ENCODE results near the gene MPP3.

The MPP3 gene

DNA sequence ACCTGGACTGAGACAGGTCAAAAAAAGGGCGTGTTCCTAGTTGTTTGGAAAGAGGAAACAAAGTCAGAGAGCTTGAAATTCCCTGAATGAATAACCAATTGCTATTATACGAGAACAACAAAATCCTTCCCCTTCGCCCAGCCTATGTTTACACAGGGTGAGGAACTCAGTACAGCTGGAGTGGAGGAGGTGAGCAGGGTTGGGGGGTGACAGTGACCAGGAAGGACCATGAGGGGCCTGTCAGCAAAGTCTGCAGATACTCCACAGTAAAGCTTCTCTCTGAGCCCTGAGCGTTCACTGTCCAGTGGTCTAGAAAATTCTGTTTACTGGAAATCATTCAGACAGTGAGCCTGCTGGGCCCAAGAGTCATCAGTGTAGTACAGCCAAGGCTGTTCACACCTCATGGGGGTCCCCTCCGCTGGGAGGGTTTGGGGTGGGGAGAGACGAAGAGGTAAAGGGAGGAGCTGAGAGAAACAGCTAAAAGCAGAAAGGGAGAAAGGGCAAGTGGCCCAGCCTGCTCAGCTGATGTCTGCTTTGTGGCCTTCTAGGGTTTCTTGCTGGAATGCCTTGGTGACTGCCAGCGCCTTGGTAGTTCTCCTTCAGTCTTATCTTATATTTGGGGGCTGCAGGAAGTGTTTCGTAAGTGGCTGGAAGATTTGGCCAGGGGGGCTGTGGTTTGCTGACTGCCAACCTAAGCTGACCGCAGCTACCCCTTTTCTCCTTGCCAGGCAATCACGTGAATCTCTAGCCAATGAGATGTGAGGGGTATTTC is 59.9 kb downstream of the MPP3 start:
- no peak for DNase-seq (ENCODE audit: low read depth, low spot score)

DNA sequence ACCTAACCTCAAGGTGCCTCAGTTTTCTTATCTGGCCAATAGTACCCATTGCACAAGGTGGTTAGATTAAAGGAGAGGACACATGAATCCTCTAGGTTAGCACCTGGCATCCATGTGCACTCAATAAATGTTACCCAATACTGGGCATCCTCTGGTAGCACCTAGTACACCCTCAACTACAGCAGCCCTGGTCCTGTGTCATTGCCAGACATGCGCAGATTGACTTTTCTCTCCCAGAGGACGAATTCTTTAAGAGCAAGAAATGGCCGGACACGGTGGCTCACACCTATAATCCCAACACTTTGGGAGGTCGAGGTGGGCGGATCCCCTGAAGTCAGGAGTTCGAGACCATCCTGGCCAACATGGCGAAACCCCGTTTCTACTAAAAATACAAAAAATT is 61.5 kb downstream of the MPP3 start:
- DNase-seq (ENCODE audit: low read depth, low spot score): no peak

DNA sequence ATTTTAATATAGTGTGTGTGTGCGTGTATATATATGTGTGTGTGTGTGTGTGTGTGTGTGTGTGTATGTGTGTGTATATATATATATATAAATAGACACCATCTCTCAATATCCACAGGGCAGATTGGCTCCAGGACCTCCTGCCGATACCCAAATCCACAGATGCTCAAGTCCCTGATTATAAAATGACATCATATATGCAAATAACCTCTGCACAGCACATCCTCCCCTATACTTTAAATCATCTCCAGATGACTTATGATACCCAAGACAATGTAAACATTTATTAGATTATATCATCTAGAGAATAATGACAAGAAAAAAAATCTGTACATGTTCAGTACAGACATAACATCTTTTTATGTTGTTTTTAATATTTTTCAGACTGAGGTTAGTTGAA is 62.0 kb downstream of the MPP3 start:
- DNase-seq (ENCODE audit: low read depth, low spot score): no peak

DNA sequence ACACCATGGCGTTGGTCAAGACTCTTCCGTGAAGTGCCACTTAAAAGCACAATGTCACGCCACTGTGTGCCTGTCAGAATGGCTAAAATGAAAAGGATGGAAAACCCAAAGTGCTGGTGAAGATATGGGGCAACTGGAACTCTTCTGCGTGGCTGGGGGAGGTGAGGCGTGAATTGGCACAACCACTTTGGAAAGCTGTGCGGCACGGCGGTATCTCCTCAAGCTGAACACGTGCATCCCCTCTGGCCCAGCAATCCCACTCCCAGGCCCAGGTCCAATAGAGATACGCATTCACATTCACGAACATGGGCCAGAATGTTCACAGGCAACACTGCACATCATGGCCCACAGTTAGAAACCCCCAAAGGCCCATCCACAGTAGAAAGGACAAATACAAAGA is 63.1 kb downstream of the MPP3 start:
- DNase-seq (ENCODE audit: low read depth, low spot score): no peak

DNA sequence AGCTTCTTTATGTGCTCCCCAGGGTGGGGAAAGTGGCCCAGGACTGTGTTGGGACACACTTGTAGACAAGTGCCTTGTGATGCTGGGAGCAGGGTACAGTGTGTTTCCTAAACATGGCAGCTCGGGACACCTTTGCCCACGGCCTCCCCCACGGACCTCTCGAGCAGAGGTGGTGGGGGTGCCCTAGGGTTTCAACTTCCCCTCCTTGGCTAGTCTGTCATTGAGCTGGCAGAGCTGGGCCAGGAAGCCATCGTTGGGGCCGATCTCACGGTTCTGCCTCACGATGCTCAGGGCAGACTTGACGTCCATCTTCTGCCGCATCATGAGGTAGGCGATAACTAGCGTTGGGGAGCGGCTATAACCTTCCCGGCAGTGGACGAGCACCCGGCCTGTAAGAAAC is 63.5 kb downstream of the MPP3 start:
- no peak for DNase-seq (ENCODE audit: low read depth, low spot score)

DNA sequence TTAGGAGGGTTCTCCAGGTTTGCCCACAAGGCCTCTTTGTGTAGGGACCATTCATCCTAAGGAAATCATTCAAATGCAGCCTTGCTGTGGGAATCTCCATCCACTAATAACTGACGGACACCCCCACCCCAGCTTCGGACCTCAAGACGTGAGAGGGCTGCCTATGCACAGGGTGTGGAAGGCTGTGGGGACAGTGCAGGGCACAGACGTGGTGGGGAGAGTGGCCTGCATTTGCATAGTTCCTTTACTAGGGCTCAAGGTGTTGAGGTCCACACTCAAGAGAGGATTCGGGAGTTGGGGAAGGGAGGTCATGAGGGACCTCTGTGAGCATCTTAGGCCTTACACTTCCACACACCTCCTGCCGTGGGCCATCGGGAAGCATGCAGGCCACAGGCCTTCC is 64.0 kb downstream of the MPP3 start:
- DNase-seq (ENCODE audit: low read depth, low spot score): no peak

DNA sequence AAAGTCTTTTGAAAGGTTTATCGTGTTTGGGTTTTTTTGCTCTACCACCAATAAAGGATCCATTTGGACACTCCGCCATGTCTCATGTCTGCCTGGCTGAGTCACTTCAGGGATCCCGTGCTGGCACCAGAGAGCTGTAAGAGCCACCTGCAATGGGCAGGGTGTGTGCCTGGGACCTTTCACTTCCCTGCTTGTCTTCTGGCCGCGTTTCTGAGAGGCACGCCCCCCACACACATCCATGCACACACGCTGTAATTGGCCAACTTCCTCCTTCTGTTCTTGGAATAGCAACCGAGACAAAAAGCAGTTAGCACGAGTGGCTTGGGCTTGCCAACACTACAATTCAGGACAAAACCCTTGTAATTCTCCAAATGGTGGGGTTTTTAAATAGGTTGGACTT is 64.6 kb downstream of the MPP3 start:
- no peak for DNase-seq (ENCODE audit: low read depth, low spot score)

DNA sequence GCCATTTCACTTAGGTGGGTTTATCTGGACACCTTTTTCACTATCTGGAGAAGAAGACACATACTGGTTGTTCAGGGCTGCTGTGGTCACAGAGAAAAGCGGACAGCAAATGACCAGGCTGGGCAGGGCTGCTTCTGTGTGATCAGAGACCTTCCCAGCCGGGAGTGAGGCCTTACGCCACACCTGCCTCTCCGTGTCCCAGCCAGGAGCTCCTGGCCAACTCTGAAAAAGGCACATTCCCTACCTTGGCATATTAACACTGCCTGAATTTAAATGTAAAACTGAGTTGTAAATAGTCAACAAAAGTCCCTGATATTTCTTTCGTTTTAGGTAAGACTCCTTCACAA is 65.3 kb downstream of the MPP3 start:
- no peak for DNase-seq (ENCODE audit: low read depth, low spot score)

DNA sequence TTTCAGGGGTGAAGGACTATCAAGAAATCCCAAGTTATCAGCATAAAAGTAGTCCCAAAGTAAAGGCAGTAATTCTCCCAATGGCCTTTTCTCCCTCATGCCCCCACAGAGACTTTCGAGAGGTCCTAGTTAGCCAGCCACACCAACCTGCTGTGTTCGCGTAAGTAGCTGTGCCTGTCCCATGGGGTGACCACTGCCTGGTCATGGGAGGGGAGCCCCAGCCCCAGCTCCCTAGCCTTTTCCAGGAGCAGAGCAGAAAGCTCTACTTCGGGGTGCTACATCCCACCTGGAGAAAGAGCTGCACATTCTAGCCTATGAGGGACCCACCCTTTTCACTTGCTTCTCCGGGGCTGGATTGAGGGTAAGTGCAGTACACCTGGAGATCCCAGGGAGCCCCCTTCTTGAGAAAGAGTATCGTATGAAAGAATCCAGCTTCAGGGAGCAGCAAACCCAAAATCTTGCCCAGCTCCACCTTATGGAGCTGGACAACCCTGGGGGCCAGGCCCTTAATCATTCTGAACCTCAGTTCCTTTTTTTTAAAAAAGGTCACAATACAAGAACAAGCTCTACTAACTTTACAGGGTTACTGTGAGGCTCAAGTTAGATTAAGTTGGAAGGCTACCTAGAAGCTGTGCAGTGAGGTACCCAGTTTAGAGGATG is 65.8 kb downstream of the MPP3 start:
- no peak for DNase-seq (ENCODE audit: low read depth, low spot score)

DNA sequence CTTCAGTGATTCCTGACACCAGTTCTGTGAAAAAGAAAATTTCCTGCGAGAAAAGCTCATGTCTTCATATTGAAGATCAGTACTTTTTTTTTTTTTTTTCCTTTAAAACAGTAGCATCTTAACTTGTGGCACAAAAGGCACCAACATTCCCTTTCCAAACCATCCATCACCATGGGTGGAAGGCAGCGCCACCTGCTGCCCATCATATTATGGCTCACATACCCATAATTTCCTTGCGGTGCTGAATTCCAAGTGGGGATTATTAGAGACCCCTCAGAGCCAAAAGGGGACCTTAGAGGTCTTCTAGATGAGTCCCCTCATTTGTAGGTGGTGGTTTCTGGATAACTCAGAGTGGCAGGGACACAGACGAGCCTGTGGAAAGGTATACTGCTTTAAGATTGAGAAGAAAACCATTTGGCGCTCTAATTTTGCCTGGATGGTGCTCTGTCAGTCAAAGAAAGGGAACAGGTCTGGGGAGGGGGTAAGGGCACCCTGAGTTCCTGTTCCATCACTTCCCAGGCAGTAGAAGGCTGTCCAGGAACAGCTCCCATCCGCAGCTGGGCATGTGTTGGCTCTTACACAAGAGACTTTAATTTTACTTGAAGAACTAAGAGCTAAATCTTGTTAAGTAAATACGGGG is 66.4 kb downstream of the MPP3 start:
- DNase-seq (ENCODE audit: low read depth, low spot score): peak; percentile 40

DNA sequence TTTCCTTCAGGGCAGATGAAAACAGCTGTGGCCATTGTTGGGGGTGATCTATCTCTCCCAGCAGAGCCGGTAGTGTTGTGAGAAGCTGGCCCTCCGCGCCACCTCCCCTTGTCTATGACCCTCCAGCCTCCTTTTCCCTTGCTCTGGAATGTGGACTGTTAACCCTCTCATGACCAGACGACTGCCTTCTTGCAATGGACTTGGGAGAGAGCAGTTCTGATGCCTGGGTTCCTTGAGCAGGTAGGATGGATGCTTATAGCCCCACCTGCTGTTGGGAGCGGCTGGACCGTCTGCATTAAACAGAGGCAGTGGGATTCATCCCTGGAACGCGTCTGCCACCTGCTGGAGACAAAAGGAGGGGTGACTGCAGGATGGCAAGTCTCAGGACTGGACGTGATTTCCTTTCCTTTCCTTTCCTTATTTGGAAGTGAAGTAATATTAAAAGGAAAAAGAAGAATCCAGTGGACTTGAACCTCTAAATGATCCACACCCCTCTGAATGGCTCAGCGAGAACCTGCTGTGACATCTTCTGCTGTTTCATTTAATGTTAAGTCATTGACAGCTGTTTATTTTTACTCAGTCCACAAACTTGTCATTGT is 72.6 kb downstream of the MPP3 start:
- DNase-seq (ENCODE audit: low read depth, low spot score): peak; percentile 83

DNA sequence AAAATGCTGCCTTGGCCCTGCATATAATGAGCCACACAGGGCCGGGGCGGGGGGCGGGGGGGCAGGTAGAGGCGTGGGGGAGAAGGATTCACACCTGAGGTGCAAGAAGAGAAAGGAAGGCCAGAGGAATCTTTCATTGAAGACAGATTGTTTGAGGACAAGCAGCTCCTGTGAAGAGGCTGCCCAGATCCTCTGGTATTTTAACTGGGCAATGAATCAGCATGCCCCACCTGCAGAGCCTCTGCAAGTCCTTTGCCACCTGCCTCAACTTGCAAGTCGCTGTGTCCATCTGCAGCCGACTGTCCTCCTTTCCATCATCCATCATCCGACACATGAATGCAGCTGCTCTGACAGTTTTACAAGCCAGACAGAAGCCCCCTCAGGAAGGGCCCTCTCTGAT is 73.1 kb downstream of the MPP3 start:
- no peak for DNase-seq (ENCODE audit: low read depth, low spot score)

DNA sequence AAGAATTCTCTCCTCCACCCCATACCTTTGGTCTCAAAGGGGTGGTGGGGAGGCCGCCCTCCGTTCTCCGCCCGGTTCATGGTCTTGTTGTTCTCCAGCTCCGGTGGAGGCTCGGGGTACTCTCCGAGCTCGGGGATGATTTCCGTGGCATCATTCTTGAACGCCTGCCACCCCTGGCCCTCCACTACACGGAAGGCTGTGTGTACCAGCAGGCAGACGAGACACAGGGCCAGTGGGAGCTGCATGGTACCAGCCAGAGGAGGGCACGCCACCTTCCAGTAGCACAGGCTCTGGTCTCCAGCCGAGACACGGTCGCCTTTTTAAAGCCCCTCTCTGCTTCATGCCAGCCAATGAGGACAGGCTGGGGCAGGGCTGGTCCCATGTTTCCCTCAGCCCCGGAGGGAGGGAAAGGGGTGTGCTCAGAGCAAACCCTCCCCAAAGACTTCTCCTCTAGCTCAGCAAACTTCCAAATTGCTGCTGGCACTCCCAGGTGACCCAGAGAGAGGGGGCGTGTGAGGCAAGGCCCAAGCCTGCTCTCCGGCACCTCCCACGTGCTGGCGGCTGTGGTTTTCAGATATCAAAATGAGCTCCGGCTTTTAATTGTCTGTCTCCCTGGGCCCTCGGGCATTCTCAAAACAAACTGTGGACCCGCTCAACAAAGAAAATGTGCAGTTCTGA is 74.3 kb downstream of the MPP3 start, which contains the start of gene SOST:
SOST (minus strand) TSS at position 295 of the 678 bp plus-strand sequence; CDS start at position 245, 50 bp downstream.
- DNase-seq (ENCODE audit: low read depth, low spot score): no peak

DNA sequence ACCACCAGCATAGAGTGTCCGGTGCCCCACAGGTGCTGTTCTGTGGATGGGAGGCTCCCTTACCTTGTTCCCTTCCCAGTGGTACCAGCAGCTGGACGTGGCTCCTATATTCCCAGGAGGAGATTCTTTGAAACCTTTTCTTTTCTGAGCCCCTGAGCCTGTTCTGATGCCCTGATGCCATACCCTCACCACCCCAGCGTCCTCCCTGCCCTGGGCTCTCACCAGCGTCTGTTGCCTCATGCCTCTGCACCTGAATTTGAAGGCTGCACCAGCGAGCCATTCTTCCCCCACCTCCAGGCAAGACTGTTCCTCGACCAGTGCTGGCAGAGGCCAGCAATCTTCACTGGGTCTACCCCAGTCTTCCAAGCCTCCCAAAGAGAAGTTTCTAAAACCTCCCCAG is 74.9 kb downstream of the MPP3 start:
- DNase-seq (ENCODE audit: low read depth, low spot score): no peak

DNA sequence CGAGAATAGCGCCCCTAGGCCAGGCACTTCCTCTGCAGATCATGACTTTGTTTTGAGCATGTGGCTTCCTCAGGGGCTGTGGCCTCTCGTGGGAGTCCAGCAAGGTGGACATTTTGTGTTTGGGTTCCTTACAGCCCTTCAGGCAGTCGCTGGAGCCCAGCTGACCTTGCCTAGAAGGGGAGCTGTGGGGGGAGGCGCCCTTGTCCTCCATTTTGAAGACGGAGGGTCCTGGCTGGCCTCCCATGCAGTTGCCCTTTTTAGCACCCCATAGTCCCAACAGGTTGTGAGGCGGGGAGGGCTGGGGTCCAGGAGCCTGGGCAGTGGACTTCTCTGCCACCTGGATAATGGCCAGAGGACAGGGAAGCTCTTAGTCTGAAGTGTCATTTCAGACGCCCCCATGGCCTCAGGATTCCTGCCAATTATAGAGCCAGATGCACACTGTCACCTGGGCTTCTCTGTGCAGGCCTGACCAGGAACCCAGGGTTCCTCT is 75.7 kb downstream of the MPP3 start:
- DNase-seq (ENCODE audit: low read depth, low spot score): no peak

DNA sequence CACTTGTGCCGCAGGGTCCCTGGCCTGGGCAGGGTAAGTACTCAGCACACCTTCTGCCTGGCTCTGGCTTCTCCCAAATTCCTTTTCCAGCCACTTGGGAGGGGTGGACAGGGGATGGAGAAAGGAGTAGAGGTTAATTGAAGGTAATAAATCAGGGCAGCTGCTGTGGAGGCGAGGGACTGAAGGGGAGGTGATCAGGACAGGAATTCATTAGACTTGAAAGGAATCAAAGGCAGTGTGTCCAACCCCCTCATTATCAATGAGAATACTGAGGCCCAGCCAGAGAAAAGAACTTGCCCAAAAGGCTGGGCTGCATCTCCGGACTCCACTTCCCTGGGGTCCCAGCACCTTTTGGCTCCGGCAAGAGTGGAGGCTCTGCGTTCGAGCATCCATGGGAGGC is 76.7 kb downstream of the MPP3 start:
- DNase-seq (ENCODE audit: low read depth, low spot score): no peak

DNA sequence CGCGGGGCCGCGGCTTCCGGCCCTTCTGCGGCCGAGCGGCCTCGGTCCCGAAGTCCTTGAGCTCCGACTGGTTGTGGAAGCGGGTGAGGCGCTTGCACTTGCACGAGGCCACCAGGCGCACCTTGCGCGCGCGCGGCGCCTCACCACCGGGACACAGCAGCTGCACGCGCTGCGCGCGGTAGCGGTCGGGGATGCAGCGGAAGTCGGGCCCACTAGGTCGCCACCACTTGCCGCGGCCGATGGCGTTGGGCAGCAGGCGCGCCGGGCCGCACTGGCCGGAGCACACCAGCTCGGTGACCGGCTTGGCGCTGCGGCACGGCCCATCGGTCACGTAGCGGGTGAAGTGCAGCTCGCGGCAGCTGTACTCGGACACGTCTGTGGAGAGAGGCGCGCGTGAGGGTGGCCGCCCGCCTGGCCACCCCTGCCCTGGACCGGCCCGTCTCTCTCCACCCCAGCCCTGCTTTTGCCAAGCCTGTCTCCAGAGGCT is 77.5 kb downstream of the MPP3 start:
- no peak for DNase-seq (ENCODE audit: low read depth, low spot score)

DNA sequence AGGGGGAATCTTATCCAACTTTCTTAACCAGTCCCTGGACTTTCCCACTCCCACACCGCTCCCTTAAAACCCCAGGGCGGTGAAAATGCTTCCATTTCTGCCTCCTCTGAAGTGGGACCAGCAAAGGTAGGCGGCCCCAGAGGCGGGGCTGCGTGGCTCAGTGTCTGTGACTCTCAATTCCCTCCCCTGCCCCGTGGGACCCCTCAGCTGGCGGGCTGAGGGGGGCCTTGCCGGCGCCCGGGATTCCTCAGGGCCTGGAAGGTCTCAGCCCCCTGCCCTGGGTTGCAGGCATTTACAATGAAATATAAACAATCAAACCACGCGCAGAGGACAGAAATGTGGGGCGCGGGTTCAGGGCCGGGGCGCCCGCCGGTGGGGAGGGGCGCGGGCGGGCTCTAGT is 78.0 kb downstream of the MPP3 start:
- no peak for DNase-seq (ENCODE audit: low read depth, low spot score)

DNA sequence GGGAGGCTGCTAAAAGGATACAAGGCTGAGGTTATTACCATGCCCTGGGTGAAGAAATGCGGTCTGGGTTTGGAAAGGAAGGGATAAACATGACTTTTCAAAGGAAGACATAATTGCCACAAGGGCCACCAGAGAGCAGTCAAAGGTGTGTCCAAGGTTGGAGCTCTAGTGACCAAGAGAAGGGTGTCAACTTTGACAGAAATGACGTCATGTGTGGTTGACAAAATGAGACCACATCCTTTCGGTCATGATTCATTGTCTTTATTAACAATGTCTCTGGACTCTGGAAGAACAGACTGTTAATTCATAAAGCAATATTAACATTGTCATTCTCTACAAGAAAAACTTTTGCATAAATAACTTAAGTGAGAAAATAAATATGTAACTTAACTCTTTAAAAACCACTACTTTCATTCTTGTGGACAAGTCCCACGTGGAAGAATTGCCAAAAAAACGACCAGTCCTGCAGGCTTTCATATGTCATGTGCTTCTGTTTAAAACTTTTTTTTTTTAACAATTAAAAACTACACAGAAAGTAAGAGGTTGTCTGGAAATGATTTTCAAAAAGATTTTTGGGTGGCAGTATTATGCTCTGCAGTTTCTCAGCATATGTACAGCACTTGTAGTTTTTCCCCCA is 79.3 kb downstream of the MPP3 start:
- DNase-seq (ENCODE audit: low read depth, low spot score): no peak
